ENCODE measurements around the gene FOSB. TPM values are rescaled to one million over a fixed set of nuclear protein-coding genes. Genes with fewer than 3 reads are reported as not detected.
A peak's percentile ranks its signal among the peaks of the same experiment; 100 is the strongest.

FOSB gene
- total and polyA plus RNA-seq, 2 donors from 2014 or later, result 0.73 to 0.98 TPM

DNA sequence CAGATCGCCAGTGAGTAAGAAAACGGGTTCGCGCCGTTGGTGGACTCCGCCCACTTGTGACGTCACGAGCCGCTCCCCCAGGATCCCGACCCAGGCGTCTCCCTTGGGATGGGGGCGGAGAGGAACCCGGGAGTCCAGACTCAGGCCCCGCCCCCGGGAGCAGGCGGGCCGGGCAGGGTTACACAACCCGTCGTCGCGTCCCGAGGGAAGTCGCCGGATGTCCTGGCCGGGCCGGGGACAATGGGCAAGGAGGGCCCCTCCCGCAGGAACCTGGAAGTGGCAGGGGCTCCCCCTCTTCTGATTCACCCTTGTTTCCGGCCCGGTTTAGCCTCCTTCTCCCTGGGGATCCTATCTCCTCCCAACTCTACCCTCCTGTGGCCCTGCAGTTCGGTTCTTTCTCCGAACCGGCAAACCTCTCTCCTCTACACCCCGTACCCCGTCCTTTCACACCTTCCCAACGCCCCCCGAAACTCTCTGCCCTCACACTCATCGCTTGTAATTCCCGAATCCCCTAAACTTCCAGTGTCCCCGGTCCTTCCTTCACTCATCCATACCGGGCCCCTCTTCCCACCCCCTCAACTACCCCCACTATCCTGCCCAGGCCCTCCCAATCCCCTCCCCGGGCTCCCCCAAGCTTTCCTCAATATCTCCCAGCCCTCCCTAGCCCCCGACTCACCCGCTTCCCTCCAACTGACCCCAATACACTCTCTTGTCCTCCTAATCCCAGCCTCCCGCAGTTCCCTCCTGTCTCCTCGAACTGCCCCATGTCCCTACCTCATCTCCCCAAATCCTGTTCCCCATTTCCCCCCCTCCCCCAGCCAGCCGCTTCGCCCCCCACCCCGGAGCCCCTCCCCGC is 24.1 kb upstream of the FOSB start:
- FAIRE-seq (no peak), DNase-seq (peak; percentile 93 to 99 (median 97))
- intact Hi-C loops (cut with DNase I), result no loop called here
- TF ChIP-seq, protein P1, sequence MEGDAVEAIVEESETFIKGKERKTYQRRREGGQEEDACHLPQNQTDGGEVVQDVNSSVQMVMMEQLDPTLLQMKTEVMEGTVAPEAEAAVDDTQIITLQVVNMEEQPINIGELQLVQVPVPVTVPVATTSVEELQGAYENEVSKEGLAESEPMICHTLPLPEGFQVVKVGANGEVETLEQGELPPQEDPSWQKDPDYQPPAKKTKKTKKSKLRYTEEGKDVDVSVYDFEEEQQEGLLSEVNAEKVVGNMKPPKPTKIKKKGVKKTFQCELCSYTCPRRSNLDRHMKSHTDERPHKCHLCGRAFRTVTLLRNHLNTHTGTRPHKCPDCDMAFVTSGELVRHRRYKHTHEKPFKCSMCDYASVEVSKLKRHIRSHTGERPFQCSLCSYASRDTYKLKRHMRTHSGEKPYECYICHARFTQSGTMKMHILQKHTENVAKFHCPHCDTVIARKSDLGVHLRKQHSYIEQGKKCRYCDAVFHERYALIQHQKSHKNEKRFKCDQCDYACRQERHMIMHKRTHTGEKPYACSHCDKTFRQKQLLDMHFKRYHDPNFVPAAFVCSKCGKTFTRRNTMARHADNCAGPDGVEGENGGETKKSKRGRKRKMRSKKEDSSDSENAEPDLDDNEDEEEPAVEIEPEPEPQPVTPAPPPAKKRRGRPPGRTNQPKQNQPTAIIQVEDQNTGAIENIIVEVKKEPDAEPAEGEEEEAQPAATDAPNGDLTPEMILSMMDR (IDR thresholded peaks at IDR 0.05; ENCODE audit: borderline replicate concordance, extremely low read depth, insufficient read depth), result no peak
- Histone ChIP-seq H3K27ac (ENCODE audit: low read depth in 2 of 2, low read length in 2 of 2) (peak overlapping the region; percentile 80 to 96), H3K27me3 (ENCODE audit: control insufficient read depth, insufficient read depth, low read length) (no peaks in the 10 kb centered on the region), H3K9ac (ENCODE audit: low read length in 3 of 3) (peak overlapping the region; percentile 43 to 57 (median 53)), H3K36me3 (ENCODE audit: control insufficient read depth in 2 of 3, insufficient read depth in 3 of 3, low read length in 3 of 3) (no peaks in the 10 kb centered on the region), H3K4me1 (ENCODE audit: control insufficient read depth in 2 of 3, insufficient read depth in 2 of 3, low read depth in 1 of 3, low read length in 3 of 3) (peaks cover 0 to 10% (median 5%) of the 10 kb centered on the region in 3 donors), H3K4me3 (ENCODE audit: low read length in 3 of 3) (peak overlapping the region; percentile 62 to 66 (median 63)), H3K9me3 (ENCODE audit: control insufficient read depth in 2 of 3, insufficient read depth in 1 of 3, low read length in 3 of 3) (no peaks in the 10 kb centered on the region)

GRCh38 chr19:45444318-45445041 is 23.3 kb upstream of the FOSB start:
- H3K9ac ChIP-seq (ENCODE audit: low read length in 3 of 3), result peak overlapping the region in 2 of 3 donors; percentile 10 to 73
- peak overlapping the region; percentile 12 to 48 (median 28) for H3K4me3 ChIP-seq (ENCODE audit: low read length in 3 of 3)
- H3K27me3 ChIP-seq (ENCODE audit: control insufficient read depth, insufficient read depth, low read length), result no peaks in the 10 kb centered on the region
- TF ChIP-seq, protein P1 (IDR thresholded peaks at IDR 0.05; ENCODE audit: borderline replicate concordance, extremely low read depth, insufficient read depth), result no peak
- H3K36me3 ChIP-seq (ENCODE audit: control insufficient read depth in 2 of 3, insufficient read depth in 3 of 3, low read length in 3 of 3), result no peaks in the 10 kb centered on the region
- peaks cover 0 to 10% (median 5%) of the 10 kb centered on the region in 3 donors for H3K4me1 ChIP-seq (ENCODE audit: control insufficient read depth in 2 of 3, insufficient read depth in 2 of 3, low read depth in 1 of 3, low read length in 3 of 3)
- FAIRE-seq (no peak), DNase-seq (peak; percentile 93 to 97 (median 94))
- intact Hi-C loops (cut with DNase I), result no loop called here
- peak overlapping the region; percentile 63 to 80 for H3K27ac ChIP-seq (ENCODE audit: low read depth in 2 of 2, low read length in 2 of 2)
- no peaks in the 10 kb centered on the region for H3K9me3 ChIP-seq (ENCODE audit: control insufficient read depth in 2 of 3, insufficient read depth in 1 of 3, low read length in 3 of 3)

DNA sequence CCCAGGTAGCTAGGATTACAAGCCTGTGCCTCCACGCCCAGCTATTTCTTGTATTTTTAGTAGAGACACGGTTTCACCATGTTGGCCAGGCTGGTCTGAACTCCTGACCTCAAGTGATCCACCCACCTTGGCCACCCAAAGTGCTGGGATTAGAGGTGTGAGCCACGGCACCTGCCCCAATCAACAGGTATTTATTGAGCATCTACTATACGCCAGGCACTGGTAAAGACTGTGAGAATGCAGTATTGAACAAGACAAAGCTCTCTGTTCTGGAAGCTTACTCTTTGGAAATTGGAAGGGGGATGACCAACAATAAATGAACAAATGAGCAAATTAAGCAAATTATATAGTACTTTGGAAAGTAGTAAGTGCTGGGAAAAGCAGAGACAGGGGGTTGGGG is 22.7 kb upstream of the FOSB start:
- H3K9me3 ChIP-seq (ENCODE audit: control insufficient read depth in 2 of 3, insufficient read depth in 1 of 3, low read length in 3 of 3), result no peaks in the 10 kb centered on the region
- no peak overlapping the region for H3K27ac ChIP-seq (ENCODE audit: low read depth in 2 of 2, low read length in 2 of 2)
- H3K4me3 ChIP-seq (ENCODE audit: low read length in 3 of 3), result no peak overlapping the region
- H3K36me3 ChIP-seq (ENCODE audit: control insufficient read depth in 2 of 3, insufficient read depth in 3 of 3, low read length in 3 of 3), result no peaks in the 10 kb centered on the region
- H3K4me1 ChIP-seq (ENCODE audit: control insufficient read depth in 2 of 3, insufficient read depth in 2 of 3, low read depth in 1 of 3, low read length in 3 of 3), result peaks cover 0 to 10% (median 5%) of the 10 kb centered on the region in 3 donors
- no peak overlapping the region for H3K9ac ChIP-seq (ENCODE audit: low read length in 3 of 3)
- DNase-seq (no peak), FAIRE-seq (no peak)
- intact Hi-C loops (cut with DNase I), result no loop called here
- TF ChIP-seq, protein P1 (IDR thresholded peaks at IDR 0.05; ENCODE audit: borderline replicate concordance, extremely low read depth, insufficient read depth), result no peak
- H3K27me3 ChIP-seq (ENCODE audit: control insufficient read depth, insufficient read depth, low read length), result no peaks in the 10 kb centered on the region

All from kidney (tissue), 14 donors.